Esophagus (tissue), 2 donors: ENCODE results near the gene GALR1. TPM values are rescaled to one million over a fixed set of nuclear protein-coding genes. Genes with fewer than 3 reads are reported as not detected.
"Not testable (repeated sequence)": the region's sequence is repeated elsewhere in the genome, so short reads cannot be mapped to it uniquely, and the experiment has no call there.

Source experiments
- H3K27ac ChIP-seq, 2 donors: one replicate each; pipeline ENCODE4 v1.5.1; 2013; ENCODE audit warnings: low read depth in 2 of 2, mild to moderate bottlenecking in 2 of 2, inconsistent platforms in 1 of 2, low read length in 1 of 2, moderate library complexity in 1 of 2
- H3K27me3 ChIP-seq, 2 donors: one replicate each; pipeline ENCODE4 v1.6.1; 2013; ENCODE audit warnings: low read length in 2 of 2, control low read depth in 1 of 2, mild to moderate bottlenecking in 1 of 2; ENCODE audit not compliant: insufficient read depth in 2 of 2, control insufficient read depth in 1 of 2
- H3K36me3 ChIP-seq, 2 donors: one replicate each; pipeline ENCODE4 v1.6.1; 2013; ENCODE audit warnings: low read length in 1 of 2; ENCODE audit not compliant: control insufficient read depth in 2 of 2, insufficient read depth in 2 of 2
- H3K4me1 ChIP-seq, 2 donors: one replicate each; pipeline ENCODE4 v1.6.1; 2013; ENCODE audit warnings: low read length in 1 of 2; ENCODE audit not compliant: control insufficient read depth in 2 of 2, insufficient read depth in 2 of 2
- H3K4me3 ChIP-seq, 2 donors: one replicate each; pipeline ENCODE4 v1.5.1; 2013; ENCODE audit warnings: low read length in 2 of 2, mild to moderate bottlenecking in 2 of 2, low read depth in 1 of 2, moderate library complexity in 1 of 2
- H3K9me3 ChIP-seq, 2 donors: one replicate each; pipeline ENCODE4 v1.6.1; 2013; ENCODE audit warnings: mild to moderate bottlenecking in 2 of 2, low read depth in 1 of 2, low read length in 1 of 2, moderate library complexity in 1 of 2; ENCODE audit not compliant: control insufficient read depth in 2 of 2, insufficient read depth in 1 of 2
- WGBS, 2 donors: extraction: QIAGEN DNeasy Blood & Tissue Kit; methylation state at CpG; one replicate each; pipeline ENCODE4 v1.1.7; 2013; 5-methylcytosine and 5-hydroxymethylcytosine counted together
- polyA plus RNA-seq, 2 donors: library from polyadenylated mRNA; stranded (reverse); fragments of 200-250 nt; gene quantifications; one replicate each; pipeline ENCODE4 v1.2.3, GENCODE V29; 2013
- donor health status: healthy with polysubstance abuse.
- donor health status: Bipolar disorder and iron deficiency.

Gene GALR1
- polyA plus RNA-seq, 2 donors: under 0.01 TPM; not detected in 1

- H3K4me1 ChIP-seq: no peaks in the 10 kb centered on the region
- no peaks in the 10 kb centered on the region for H3K9me3 ChIP-seq
- H3K4me3 ChIP-seq: no peak overlapping the region
- WGBS, 2 donors: 63 to 78% methylated on average over 6 of the region's 6 CpGs
- peaks cover 0 to 10% of the 10 kb centered on the region in 2 donors for H3K27me3 ChIP-seq
- no peaks in the 10 kb centered on the region for H3K36me3 ChIP-seq
- H3K27ac ChIP-seq: no peak overlapping the region
Observed at GRCh38 chr18:77267969-77268368, 18.3 kb downstream of the GALR1 start.

- Histone ChIP-seq H3K27ac (no peak overlapping the region), H3K9me3 (no peaks in the 10 kb centered on the region), H3K27me3 (peaks cover 0 to 10% of the 10 kb centered on the region in 2 donors), H3K4me1 (no peaks in the 10 kb centered on the region), H3K36me3 (no peaks in the 10 kb centered on the region), H3K4me3 (no peak overlapping the region)
- 79% methylated on average over 9 of the region's 9 CpGs for WGBS, 2 donors
Observed at GRCh38 chr18:77268456-77268855, 18.8 kb downstream of the GALR1 start.

GRCh38 chr18:77271576-77272481 is 22.2 kb downstream of the GALR1 start:
- Histone ChIP-seq H3K4me3 (no peak overlapping the region), H3K27ac (no peak overlapping the region), H3K27me3 (peaks cover 0 to 8% of the 10 kb centered on the region in 2 donors), H3K4me1 (no peaks in the 10 kb centered on the region), H3K9me3 (no peaks in the 10 kb centered on the region), H3K36me3 (no peaks in the 10 kb centered on the region)
- 44 to 59% methylated on average over 9 of the region's 9 CpGs for WGBS, 2 donors

- H3K9me3 ChIP-seq, H3K36me3 ChIP-seq, H3K4me1 ChIP-seq, H3K27ac ChIP-seq, H3K4me3 ChIP-seq, H3K27me3 ChIP-seq: not testable (repeated sequence)
- WGBS, 2 donors: 66 to 76% methylated on average over 7 of the region's 7 CpGs
Observed at GRCh38 chr18:77290841-77291240, 41.2 kb downstream of the GALR1 start.

GRCh38 chr18:77298172-77298571 is 48.5 kb downstream of the GALR1 start:
- no peaks in the 10 kb centered on the region for H3K36me3 ChIP-seq
- peaks cover 0 to 2% of the 10 kb centered on the region in 2 donors for H3K27me3 ChIP-seq
- no peak overlapping the region for H3K4me3 ChIP-seq
- no peaks in the 10 kb centered on the region for H3K4me1 ChIP-seq
- no peaks in the 10 kb centered on the region for H3K9me3 ChIP-seq
- 39 to 48% methylated on average over 8 of the region's 8 CpGs for WGBS, 2 donors
- no peak overlapping the region for H3K27ac ChIP-seq

GRCh38 chr18:77299706-77300105 is 50.1 kb downstream of the GALR1 start:
- peaks cover 0 to 2% of the 10 kb centered on the region in 2 donors for H3K4me1 ChIP-seq
- no peaks in the 10 kb centered on the region for H3K9me3 ChIP-seq
- peaks cover 0 to 2% of the 10 kb centered on the region in 2 donors for H3K27me3 ChIP-seq
- H3K27ac ChIP-seq: no peak overlapping the region
- WGBS, 2 donors: 77 to 82% methylated on average over 6 of the region's 6 CpGs
- no peak overlapping the region for H3K4me3 ChIP-seq
- no peaks in the 10 kb centered on the region for H3K36me3 ChIP-seq

GRCh38 chr18:77300579-77300978 is 50.9 kb downstream of the GALR1 start:
- Histone ChIP-seq H3K27me3 (peaks cover 0 to 2% of the 10 kb centered on the region in 2 donors), H3K9me3 (no peaks in the 10 kb centered on the region), H3K4me3 (no peak overlapping the region), H3K27ac (no peak overlapping the region), H3K36me3 (no peaks in the 10 kb centered on the region), H3K4me1 (peaks cover 0 to 2% of the 10 kb centered on the region in 2 donors)
- 49 to 56% methylated on average over 6 to 7 of the region's 7 CpGs for WGBS, 2 donors

GRCh38 chr18:77304268-77304667 is 54.6 kb downstream of the GALR1 start:
- Histone ChIP-seq H3K27ac (no peak overlapping the region), H3K9me3 (no peaks in the 10 kb centered on the region), H3K27me3 (peaks cover 0 to 2% of the 10 kb centered on the region in 2 donors), H3K4me1 (peaks cover 0 to 2% of the 10 kb centered on the region in 2 donors), H3K4me3 (no peak overlapping the region), H3K36me3 (no peaks in the 10 kb centered on the region)
- 80 to 89% methylated on average over 7 of the region's 7 CpGs for WGBS, 2 donors

- H3K27me3 ChIP-seq: peaks cover 0 to 2% of the 10 kb centered on the region in 2 donors
- no peaks in the 10 kb centered on the region for H3K9me3 ChIP-seq
- no peak overlapping the region for H3K27ac ChIP-seq
- H3K36me3 ChIP-seq: no peaks in the 10 kb centered on the region
- 94 to 96% methylated on average over 4 of the region's 4 CpGs for WGBS, 2 donors
- no peak overlapping the region for H3K4me3 ChIP-seq
- H3K4me1 ChIP-seq: peaks cover 0 to 2% of the 10 kb centered on the region in 2 donors
Observed at GRCh38 chr18:77305676-77306075, 56.0 kb downstream of the GALR1 start.

GRCh38 chr18:77308216-77308615 is 58.6 kb downstream of the GALR1 start:
- Histone ChIP-seq H3K9me3 (no peaks in the 10 kb centered on the region), H3K4me1 (peaks cover 0 to 2% of the 10 kb centered on the region in 2 donors), H3K4me3 (no peak overlapping the region), H3K27ac (no peak overlapping the region), H3K36me3 (no peaks in the 10 kb centered on the region), H3K27me3 (no peaks in the 10 kb centered on the region)
- WGBS, 2 donors: 77 to 84% methylated on average over 6 of the region's 6 CpGs
